ENCODE results near the gene GLRB. TPM values are rescaled to one million over a fixed set of nuclear protein-coding genes. Genes with fewer than 3 reads are reported as not detected.
A peak's percentile ranks its signal among the peaks of the same experiment; 100 is the strongest.

The GLRB gene
- total RNA-seq, 1 donor from 2014 or later = 2.6 TPM

DNA sequence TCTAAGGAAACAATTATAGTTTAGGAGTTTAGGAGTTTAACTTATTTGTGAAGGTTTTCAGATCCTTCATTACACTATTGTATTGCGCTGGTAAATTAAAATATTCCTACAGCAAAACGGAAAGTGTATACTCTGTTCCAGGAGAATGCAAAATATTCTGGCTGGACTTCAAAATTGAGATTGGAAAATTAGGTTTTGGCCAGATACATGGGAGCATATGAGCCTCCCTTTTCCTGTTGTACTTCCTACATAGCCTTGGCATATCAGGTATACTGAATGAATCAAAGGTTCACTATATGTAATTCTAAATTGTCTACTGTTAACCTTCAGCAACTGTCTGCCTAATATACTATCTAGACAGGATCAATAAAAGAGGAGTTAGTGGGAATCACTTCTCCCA, 119.4 kb downstream of the GLRB start:
- Histone ChIP-seq H3K4me1 (no peaks in the 10 kb centered on the region), H3K4me3 (no peak overlapping the region), H3K27ac (no peak overlapping the region), H3K27me3 (ENCODE audit: low read depth) (no peaks in the 10 kb centered on the region), H3K9me3 (no peaks in the 10 kb centered on the region), H3K36me3 (no peaks in the 10 kb centered on the region)
- ATAC-seq = no peak
- TF ChIP-seq, protein P1, sequence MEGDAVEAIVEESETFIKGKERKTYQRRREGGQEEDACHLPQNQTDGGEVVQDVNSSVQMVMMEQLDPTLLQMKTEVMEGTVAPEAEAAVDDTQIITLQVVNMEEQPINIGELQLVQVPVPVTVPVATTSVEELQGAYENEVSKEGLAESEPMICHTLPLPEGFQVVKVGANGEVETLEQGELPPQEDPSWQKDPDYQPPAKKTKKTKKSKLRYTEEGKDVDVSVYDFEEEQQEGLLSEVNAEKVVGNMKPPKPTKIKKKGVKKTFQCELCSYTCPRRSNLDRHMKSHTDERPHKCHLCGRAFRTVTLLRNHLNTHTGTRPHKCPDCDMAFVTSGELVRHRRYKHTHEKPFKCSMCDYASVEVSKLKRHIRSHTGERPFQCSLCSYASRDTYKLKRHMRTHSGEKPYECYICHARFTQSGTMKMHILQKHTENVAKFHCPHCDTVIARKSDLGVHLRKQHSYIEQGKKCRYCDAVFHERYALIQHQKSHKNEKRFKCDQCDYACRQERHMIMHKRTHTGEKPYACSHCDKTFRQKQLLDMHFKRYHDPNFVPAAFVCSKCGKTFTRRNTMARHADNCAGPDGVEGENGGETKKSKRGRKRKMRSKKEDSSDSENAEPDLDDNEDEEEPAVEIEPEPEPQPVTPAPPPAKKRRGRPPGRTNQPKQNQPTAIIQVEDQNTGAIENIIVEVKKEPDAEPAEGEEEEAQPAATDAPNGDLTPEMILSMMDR (IDR thresholded peaks at IDR 0.05) = no peak
- intact Hi-C loops (cut with DNase I) = no loop called here
- no peak for DNase-seq

DNA sequence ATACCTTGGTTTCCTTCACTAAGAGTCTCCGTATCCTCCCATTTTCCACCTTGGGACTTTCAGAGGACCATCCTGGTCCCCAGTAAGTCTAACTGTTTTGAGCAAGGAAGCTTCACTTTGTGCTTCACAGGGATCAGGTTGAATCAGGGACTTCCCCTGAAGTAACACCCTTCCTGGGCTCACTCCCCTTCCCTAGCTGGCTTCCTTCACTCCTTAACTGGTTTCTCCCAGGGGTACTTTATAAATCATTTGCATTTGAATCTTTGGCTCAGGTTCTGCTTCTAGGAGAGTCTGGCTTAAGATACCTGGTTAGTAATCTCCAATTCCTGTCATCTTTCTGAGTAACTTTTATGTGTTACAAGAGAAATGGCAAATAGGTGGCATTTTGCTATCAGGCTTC, 120.1 kb downstream of the GLRB start:
- H3K9me3 ChIP-seq = no peaks in the 10 kb centered on the region
- no peak overlapping the region for H3K4me3 ChIP-seq
- H3K27me3 ChIP-seq (ENCODE audit: low read depth) = no peaks in the 10 kb centered on the region
- no peaks in the 10 kb centered on the region for H3K4me1 ChIP-seq
- H3K36me3 ChIP-seq = no peaks in the 10 kb centered on the region
- TF ChIP-seq, protein P1 (IDR thresholded peaks at IDR 0.05) = no peak
- ATAC-seq (no peak), DNase-seq (no peak)
- intact Hi-C loops (cut with DNase I) = no loop called here
- no peak overlapping the region for H3K27ac ChIP-seq

DNA sequence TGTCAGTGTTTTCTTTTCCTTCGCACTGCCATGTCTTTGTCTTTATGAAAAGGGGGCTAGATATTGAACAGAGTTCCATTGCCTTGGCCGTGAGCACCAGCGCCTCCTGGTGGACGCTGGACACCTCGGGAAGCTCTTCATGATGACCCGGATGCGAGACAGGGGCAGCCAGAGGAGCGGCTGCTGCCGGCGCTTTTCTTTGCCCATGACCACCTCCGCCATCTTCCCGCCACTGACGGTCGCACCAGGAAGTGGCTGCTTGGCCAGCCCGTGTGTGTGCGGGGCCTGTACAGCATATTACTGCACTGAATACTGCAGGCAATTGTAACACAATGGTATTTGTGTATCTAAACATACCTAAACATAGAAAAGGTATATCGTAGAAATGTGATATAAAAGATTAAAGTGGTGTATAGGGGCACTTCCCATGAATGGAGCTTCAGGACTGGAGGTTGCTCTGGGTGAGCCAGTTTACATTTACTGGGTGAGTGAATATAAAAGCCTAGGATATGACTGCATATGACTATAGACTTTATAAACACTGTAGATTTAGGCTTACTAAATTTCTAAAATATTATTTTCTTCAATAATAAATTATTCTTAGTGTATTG, 128.8 kb downstream of the GLRB start:
- Histone ChIP-seq H3K4me1 (no peaks in the 10 kb centered on the region), H3K4me3 (no peak overlapping the region), H3K27me3 (ENCODE audit: low read depth) (no peaks in the 10 kb centered on the region), H3K36me3 (no peaks in the 10 kb centered on the region), H3K27ac (no peak overlapping the region), H3K9me3 (no peaks in the 10 kb centered on the region)
- TF ChIP-seq, protein P1 (IDR thresholded peaks at IDR 0.05) = peak; percentile 51
- intact Hi-C loops (cut with DNase I) = no loop called here
- no peak for ATAC-seq
- DNase-seq = peak; percentile 56

DNA sequence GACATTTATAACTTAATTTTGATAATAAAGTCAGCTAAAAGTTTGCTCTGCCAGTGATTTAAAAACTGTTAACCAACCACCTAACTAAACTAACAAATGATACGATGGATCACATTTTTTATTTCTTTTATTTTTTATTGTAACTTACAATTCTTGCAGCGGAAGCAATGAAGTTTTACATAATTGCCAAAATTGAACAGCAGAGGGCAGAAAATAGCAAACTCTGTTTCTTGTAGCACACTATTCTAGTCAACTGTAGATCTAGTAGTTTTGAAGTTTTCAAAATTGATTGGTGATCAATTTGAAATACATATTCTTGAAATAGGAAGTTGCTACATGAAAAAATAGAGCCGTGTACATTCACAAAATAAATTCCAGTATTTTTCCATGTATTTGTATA, 141.8 kb downstream of the GLRB start:
- intact Hi-C loops (cut with DNase I) = no loop called here
- no peaks in the 10 kb centered on the region for H3K9me3 ChIP-seq
- no peak for DNase-seq
- H3K4me3 ChIP-seq = no peak overlapping the region
- H3K4me1 ChIP-seq = no peaks in the 10 kb centered on the region
- H3K36me3 ChIP-seq = no peaks in the 10 kb centered on the region
- TF ChIP-seq, protein P1 (IDR thresholded peaks at IDR 0.05) = peak; percentile 40
- ATAC-seq = no peak
- no peak overlapping the region for H3K27ac ChIP-seq
- H3K27me3 ChIP-seq (ENCODE audit: low read depth) = peaks cover 31% of the 10 kb centered on the region

DNA sequence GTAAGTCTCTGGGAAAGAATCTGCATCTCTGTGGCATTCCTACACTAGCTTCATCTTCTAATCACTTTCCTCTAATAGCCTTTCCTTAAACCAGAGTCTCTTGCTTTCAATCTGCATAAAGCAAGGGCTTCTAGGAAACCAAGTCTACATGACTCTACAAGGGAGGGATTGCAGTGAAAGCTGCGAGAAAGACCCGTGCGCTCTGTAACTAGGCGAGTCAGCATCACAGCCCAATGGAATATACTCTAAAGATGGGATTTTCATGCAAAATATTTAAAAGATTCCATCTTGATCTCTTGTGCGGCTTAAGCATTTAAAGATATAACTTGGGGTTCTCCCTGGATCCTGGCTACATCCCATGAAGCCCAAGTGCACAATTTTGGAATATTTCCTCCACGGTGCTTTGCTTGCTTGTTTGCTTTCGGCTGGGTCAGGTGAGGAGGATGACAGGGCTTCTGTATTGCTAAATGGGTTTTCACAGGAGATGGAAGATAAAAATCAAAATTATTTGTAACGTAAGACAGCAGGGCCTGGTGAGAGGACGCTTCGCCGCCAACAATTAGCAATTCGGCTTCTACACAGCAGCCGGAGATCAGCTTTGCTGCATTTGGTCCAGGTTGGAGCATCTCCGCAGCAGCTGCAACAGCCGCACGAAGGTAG, 143.9 kb downstream of the GLRB start:
- DNase-seq (no peak), ATAC-seq (no peak)
- TF ChIP-seq, protein P1 (IDR thresholded peaks at IDR 0.05) = no peak
- H3K27me3 ChIP-seq (ENCODE audit: low read depth) = peaks cover 47% of the 10 kb centered on the region
- intact Hi-C loops (cut with DNase I) = no loop called here
- H3K9me3 ChIP-seq = no peaks in the 10 kb centered on the region
- no peak overlapping the region for H3K4me3 ChIP-seq
- H3K4me1 ChIP-seq = no peaks in the 10 kb centered on the region
- H3K36me3 ChIP-seq = no peaks in the 10 kb centered on the region
- H3K27ac ChIP-seq = no peak overlapping the region
